ENCODE measurements around the gene GABRP. TPM values are rescaled to one million over a fixed set of nuclear protein-coding genes. Genes with fewer than 3 reads are reported as not detected.
"Not testable (repeated sequence)": the region's sequence is repeated elsewhere in the genome, so short reads cannot be mapped to it uniquely, and the experiment has no call there.

Gene GABRP
- polyA plus RNA-seq, 1 of the 3 experiments (the other 2 are of a cell fraction): 0.03 TPM

DNA sequence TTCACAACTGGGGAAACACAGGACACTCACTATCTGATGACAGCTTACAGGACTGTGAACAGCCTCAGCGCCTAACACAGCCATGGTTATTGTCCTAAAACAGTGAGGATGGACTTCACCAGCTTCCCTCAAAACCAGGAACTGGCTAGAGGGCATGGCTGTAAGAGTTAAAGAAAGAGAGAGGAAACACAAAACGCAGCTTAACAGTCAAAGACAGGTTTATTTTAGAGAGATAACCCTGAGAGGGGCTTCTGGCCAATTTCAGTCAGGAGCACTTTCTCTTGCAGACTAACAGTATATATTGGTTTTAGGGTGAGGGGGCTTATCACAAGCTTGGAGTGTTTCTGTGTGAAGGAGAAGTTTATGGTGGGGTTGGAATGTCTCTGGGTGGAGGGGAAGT lies 42.6 kb downstream of the GABRP start:
- no peaks in the 10 kb centered on the region for H3K36me3 ChIP-seq (replicated peaks in 1 of 2; ENCODE audit: control insufficient read depth in 1 of 2, insufficient read depth in 2 of 2, low read length in 1 of 2)
- H4K20me1 ChIP-seq (ENCODE audit: insufficient read depth): no peaks in the 10 kb centered on the region
- 16% methylated on average over 2 of the region's 2 CpGs for WGBS (ENCODE audit: low lambda C conversion rate)
- ChIA-PET CTCF (interaction anchor here (0.7 to 1.7 kb wide), 3 partner anchors 13 to 17 kb away, joined by 3 read pairs; no protein-coding TSS in a partner anchor), POLR2A (no interaction called here)
- H2AFZ ChIP-seq (ENCODE audit: low read depth): no peak overlapping the region
- no peak overlapping the region for H3K9ac ChIP-seq
- no peak for TF ChIP-seq RFX5 (IDR thresholded peaks at IDR 0.05; ENCODE audit: low read length)
- TF ChIP-seq, protein P1, sequence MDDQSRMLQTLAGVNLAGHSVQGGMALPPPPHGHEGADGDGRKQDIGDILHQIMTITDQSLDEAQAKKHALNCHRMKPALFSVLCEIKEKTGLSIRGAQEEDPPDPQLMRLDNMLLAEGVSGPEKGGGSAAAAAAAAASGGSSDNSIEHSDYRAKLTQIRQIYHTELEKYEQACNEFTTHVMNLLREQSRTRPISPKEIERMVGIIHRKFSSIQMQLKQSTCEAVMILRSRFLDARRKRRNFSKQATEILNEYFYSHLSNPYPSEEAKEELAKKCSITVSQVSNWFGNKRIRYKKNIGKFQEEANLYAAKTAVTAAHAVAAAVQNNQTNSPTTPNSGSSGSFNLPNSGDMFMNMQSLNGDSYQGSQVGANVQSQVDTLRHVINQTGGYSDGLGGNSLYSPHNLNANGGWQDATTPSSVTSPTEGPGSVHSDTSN (IDR thresholded peaks at IDR 0.05): no peak
- no peak for TF ChIP-seq FOSL2 (IDR thresholded peaks at IDR 0.05; ENCODE audit: borderline replicate concordance, low read depth)
- TF ChIP-seq NRF1 (IDR thresholded peaks at IDR 0.05; ENCODE audit: low read depth, low read length): no peak
- no peak for TF ChIP-seq TEAD4 (IDR thresholded peaks at IDR 0.05; ENCODE audit: borderline replicate concordance, insufficient read depth)
- H3K9me2 ChIP-seq: no peaks in the 10 kb centered on the region
- no peak overlapping the region for H3K4me3 ChIP-seq (ENCODE audit: low read depth in 2 of 2, low read length in 1 of 2)
- H3K27me3 ChIP-seq (ENCODE audit: insufficient read depth): no peaks in the 10 kb centered on the region
- no peaks in the 10 kb centered on the region for H3K4me1 ChIP-seq (ENCODE audit: control insufficient read depth in 1 of 2, insufficient read depth in 2 of 2, low read depth in 1 of 2, low read length in 1 of 2)
- H3K4me2 ChIP-seq: no peak overlapping the region
- no peak for DNase-seq
- no peak overlapping the region for H3K27ac ChIP-seq (ENCODE audit: low read depth in 2 of 2, low read length in 1 of 2)
- no peaks in the 10 kb centered on the region for H3F3A ChIP-seq (replicated peaks; ENCODE audit: insufficient read depth)
- no peaks in the 10 kb centered on the region for H3K9me3 ChIP-seq
- H3K79me2 ChIP-seq (ENCODE audit: insufficient read depth): no peaks in the 10 kb centered on the region

DNA sequence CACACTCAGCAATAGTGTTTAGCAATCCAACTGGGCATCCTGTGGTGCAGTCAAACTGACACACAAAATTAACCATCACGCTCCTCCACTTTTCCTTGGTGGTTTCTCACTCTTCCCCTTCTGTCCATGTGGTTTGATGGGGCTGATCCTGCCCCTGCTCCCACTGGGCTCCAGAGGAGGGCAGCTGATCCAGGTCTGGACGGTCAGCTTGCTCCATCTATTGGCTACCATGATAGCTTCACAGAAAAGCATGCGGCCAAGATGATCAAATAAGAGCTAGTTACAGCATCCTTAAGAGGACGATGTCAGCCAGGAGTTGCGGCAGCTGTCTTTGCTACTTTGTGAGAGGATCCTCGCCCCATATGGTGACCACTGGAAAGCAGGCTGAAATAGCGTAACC lies 48.7 kb downstream of the GABRP start:
- no peak overlapping the region for H3K4me3 ChIP-seq (ENCODE audit: low read depth in 2 of 2, low read length in 1 of 2)
- H2AFZ ChIP-seq (ENCODE audit: low read depth): no peak overlapping the region
- POLR2A ChIA-PET: no interaction called here
- H3K9me3 ChIP-seq: no peaks in the 10 kb centered on the region
- no peaks in the 10 kb centered on the region for H3F3A ChIP-seq (replicated peaks; ENCODE audit: insufficient read depth)
- TF ChIP-seq NFIC (IDR thresholded peaks at IDR 0.05; ENCODE audit: borderline replicate concordance): no peak
- TF ChIP-seq, protein P2, sequence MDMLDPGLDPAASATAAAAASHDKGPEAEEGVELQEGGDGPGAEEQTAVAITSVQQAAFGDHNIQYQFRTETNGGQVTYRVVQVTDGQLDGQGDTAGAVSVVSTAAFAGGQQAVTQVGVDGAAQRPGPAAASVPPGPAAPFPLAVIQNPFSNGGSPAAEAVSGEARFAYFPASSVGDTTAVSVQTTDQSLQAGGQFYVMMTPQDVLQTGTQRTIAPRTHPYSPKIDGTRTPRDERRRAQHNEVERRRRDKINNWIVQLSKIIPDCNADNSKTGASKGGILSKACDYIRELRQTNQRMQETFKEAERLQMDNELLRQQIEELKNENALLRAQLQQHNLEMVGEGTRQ (IDR thresholded peaks at IDR 0.05; ENCODE audit: borderline replicate concordance, low read depth, low read length): no peak
- no peak for TF ChIP-seq RCOR1 (IDR thresholded peaks at IDR 0.05; ENCODE audit: low read length)
- no peak for TF ChIP-seq RFX5 (IDR thresholded peaks at IDR 0.05; ENCODE audit: low read length)
- TF ChIP-seq CHD2 (IDR thresholded peaks at IDR 0.05; ENCODE audit: low read length, partially characterized antibody): no peak
- TF ChIP-seq FOSL2 (IDR thresholded peaks at IDR 0.05; ENCODE audit: borderline replicate concordance, low read depth): no peak
- no peak for TF ChIP-seq EZH2phosphoT487 (IDR thresholded peaks at IDR 0.05; ENCODE audit: borderline replicate concordance, low read depth)
- TF ChIP-seq, protein P3, sequence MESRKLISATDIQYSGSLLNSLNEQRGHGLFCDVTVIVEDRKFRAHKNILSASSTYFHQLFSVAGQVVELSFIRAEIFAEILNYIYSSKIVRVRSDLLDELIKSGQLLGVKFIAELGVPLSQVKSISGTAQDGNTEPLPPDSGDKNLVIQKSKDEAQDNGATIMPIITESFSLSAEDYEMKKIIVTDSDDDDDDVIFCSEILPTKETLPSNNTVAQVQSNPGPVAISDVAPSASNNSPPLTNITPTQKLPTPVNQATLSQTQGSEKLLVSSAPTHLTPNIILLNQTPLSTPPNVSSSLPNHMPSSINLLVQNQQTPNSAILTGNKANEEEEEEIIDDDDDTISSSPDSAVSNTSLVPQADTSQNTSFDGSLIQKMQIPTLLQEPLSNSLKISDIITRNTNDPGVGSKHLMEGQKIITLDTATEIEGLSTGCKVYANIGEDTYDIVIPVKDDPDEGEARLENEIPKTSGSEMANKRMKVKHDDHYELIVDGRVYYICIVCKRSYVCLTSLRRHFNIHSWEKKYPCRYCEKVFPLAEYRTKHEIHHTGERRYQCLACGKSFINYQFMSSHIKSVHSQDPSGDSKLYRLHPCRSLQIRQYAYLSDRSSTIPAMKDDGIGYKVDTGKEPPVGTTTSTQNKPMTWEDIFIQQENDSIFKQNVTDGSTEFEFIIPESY (IDR thresholded peaks at IDR 0.05; ENCODE audit: borderline replicate concordance, low read depth): no peak
- no peak for TF ChIP-seq FOXJ3 (CRISPR knock-in tag; IDR thresholded peaks at IDR 0.05)
- H3K27me3 ChIP-seq (ENCODE audit: insufficient read depth): no peaks in the 10 kb centered on the region; the same call in 1 of the 2 replicates
- H3K4me1 ChIP-seq (ENCODE audit: control insufficient read depth in 1 of 2, insufficient read depth in 2 of 2, low read depth in 1 of 2, low read length in 1 of 2): no peaks in the 10 kb centered on the region
- no peaks in the 10 kb centered on the region for H4K20me1 ChIP-seq (ENCODE audit: insufficient read depth)
- CTCF ChIA-PET: interaction anchor here (0.7 kb wide), 1 partner anchor 320 kb away, joined by 3 read pairs; no protein-coding TSS in a partner anchor
- H3K36me3 ChIP-seq (replicated peaks in 1 of 2; ENCODE audit: control insufficient read depth in 1 of 2, insufficient read depth in 2 of 2, low read length in 1 of 2): no peaks in the 10 kb centered on the region
- no peak overlapping the region for H3K9ac ChIP-seq
- WGBS (ENCODE audit: low lambda C conversion rate): 64% methylated on average over 7 of the region's 7 CpGs
- H3K79me2 ChIP-seq (ENCODE audit: insufficient read depth): no peaks in the 10 kb centered on the region
- DNase-seq: no peak
- no peak overlapping the region for H3K27ac ChIP-seq (ENCODE audit: low read depth in 2 of 2, low read length in 1 of 2)
- no peaks in the 10 kb centered on the region for H3K9me2 ChIP-seq
- no peak overlapping the region for H3K4me2 ChIP-seq

DNA sequence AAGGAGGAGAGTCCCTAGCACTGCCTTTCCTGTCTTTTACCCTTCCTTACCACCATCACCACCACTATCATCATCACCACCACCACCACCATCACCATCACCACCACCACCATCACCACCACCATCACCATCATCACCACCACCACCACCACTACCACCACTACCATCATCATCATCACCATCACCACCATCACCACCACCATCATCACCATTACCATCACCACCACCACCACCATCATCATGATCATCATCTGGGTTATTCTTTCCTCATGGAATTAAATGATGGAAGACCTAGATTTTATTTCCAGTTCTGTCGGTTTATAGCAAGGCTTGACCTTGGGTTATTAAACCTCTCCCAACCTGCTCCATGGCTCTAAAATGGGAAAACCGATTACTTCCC lies 50.5 kb downstream of the GABRP start:
- H3K9me3 ChIP-seq; H3K27me3 ChIP-seq (ENCODE audit: insufficient read depth); H3K9ac ChIP-seq; H3K79me2 ChIP-seq (ENCODE audit: insufficient read depth); H3F3A ChIP-seq (replicated peaks; ENCODE audit: insufficient read depth); CTCF ChIA-PET; H3K4me3 ChIP-seq (ENCODE audit: low read depth in 2 of 2, low read length in 1 of 2); H4K20me1 ChIP-seq (ENCODE audit: insufficient read depth); POLR2A ChIA-PET; H3K4me1 ChIP-seq (ENCODE audit: control insufficient read depth in 1 of 2, insufficient read depth in 2 of 2, low read depth in 1 of 2, low read length in 1 of 2); H3K36me3 ChIP-seq (replicated peaks in 1 of 2; ENCODE audit: control insufficient read depth in 1 of 2, insufficient read depth in 2 of 2, low read length in 1 of 2); H3K27ac ChIP-seq (ENCODE audit: low read depth in 2 of 2, low read length in 1 of 2); H3K9me2 ChIP-seq; DNase-seq; H2AFZ ChIP-seq (ENCODE audit: low read depth); H3K4me2 ChIP-seq: not testable (repeated sequence)
- WGBS (ENCODE audit: low lambda C conversion rate): 58% methylated on average over 2 of the region's 2 CpGs

Data from SK-N-SH (cell line).